ENCODE results near the gene TTC9C. TPM values are rescaled to one million over a fixed set of nuclear protein-coding genes. Genes with fewer than 3 reads are reported as not detected.

TTC9C gene, protein sequence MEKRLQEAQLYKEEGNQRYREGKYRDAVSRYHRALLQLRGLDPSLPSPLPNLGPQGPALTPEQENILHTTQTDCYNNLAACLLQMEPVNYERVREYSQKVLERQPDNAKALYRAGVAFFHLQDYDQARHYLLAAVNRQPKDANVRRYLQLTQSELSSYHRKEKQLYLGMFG
- total RNA-seq (2022; extraction: Qiagen RNA extraction; ENCODE audit: low read depth): 30.4 to 34.7 TPM (median 33.1 TPM) in 5 replicates

DNA sequence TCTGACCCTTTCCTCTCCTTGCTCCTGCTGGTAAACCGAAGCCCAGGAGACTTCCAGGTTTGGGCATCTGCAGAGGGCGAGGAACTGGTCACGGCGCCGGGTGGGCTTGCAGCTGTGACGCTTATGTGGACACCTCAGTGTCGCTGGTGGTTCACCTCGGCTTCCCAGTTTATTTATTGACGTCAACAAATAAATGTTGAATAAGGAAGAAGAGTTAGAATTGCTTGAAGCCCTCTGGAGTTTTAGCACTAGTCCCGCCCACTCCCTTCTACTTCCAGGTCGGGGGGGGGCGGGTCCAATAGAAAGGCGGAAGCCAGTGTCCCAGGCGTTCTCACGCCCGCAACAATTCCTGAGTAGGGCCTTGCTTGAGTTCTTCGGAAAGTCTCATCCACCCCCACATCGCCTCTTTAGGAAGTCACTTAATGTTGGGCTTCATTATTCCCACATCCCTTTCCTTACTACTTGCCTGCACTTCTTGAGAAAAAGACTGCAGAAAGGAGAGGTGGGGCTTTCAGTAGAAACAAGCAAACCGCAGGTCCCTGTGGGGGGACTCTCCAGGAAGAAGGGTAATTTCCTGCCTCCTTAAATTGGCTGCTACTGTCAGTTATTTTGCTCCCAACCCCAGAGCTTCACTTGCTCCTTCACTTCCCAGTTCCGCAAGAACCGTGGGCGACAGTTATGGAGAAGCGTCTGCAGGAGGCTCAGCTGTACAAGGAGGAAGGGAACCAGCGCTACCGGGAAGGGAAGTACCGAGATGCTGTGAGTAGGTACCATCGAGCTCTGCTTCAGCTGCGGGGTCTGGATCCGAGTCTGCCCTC is at the start of gene TTC9C:
TTC9C (plus strand) TSS at position 316 of the 818 bp plus-strand sequence; CDS start at position 679, 363 bp downstream.

DNA sequence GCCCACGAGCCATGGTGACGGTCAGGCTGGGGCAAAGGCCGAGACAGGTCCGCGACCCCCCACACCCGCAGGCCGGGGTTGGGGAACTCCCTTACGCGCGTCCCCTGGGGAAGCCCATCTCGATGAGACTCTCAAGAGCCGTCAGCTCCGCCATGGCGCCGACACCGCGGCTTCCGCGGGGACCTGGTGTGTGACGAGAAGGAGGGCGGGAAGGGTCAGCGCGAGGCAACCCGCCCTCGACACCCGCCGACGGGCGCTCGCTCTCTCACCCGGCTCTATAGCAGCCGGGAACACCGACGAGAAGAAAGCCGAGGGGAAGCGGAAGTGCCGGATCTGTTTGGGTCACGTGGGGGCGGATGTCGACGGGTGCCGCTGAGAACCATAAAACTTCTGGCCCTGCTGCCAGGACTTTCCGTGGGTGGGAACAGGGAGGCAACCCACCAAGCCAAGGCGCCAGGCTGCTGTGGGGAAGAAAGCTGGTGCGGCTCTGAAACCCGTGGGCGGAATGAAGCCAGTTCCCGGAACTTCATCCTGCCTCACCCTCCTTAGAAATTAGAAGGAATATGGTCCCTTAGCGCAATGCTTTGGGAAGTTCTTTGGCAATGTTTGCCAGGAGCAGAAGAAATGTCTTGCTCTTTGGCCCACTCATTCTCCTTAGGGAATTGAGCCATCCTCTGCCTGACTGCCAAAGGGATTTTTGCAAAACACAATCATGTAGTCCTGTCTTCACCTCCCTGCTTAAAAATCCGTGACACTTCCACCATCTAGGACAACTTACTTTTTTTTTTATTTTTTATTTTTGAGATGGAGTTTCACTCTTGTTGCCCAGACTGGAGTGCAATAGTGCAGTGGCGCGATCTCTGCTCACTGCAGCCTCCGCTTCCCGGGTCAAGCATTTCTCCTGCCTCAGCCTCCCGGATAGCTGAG is 49.3 kb upstream of the TTC9C start, which contains the start of gene UBXN1:
UBXN1 (minus strand) TSS at position 304 of the 927 bp plus-strand sequence; CDS start at position 154, 150 bp downstream.

DNA sequence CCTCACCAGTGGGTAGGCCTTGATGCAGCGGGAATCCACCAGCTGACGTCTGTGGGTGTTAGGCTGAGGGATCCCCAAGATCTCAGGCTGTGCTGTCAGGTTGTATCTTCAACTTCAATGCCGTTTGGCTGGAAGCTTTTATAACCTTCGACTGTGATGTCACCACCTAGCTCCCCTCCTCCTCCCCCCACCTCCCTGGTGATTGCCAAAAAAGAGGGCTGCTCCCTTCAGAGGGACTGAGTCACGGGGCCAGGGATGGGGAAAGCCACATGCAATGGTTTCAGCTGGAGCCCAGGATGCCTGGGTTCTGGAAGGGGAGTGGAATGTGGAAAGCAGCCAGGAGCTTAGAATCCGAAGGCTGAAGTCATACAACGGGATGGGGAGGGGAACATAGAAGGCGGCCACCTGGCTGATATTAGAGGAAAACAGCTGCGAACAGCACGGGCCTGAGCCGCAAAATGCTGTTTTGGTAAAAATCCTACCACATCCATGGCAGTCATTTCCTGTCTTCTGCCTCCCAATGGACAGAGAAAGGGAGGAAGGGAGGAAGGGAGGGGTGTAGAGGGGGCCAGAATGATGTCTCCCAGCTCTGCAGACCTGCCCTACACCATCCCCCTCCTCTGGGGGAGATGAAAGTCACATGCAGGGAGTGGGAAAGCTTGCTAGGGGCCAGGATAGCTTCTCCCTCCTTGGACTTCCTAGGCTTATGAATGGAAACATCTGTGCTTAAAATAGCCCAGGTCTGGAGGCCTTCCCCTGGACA is 38.7 kb upstream of the TTC9C start, which contains the start of gene LRRN4CL:
LRRN4CL (minus strand) TSS at position 110 of the 763 bp plus-strand sequence. CDS start 1,022 bp downstream, outside the sequence.

DNA sequence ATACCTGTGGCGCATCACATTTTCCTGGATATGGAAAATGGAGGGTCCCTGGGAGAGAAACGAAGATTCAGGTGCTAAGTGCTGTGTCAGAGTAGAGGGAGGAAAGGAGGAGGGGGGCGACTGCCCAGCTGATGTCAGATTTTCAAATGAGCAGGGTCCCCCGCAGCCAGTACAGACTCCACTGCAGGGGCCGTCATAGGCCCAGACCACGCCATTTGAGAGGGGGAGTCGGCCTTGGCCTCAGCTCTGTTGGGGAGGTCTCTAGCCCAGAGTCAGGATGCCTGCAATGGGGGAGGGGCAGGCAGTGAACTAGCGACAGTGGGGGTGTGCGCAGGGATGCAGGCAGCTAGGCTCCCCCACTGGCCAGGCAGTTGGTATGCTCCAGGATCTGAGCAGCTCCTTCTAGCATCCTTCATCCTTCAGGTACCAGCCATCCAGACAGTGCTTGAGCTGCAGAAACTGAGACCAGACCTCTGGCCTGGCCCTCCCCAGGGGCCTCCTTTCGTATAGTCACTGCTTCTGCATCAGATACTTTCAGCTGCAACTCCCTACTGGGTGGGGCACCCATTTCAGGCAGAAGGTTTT is 20.9 kb upstream of the TTC9C start, which contains the start of the genes BSCL2 and GNG3:
BSCL2 (minus strand) TSS at position 148 of the 585 bp plus-strand sequence. CDS start 229 bp downstream, outside the sequence.
GNG3 (plus strand) TSS at position 400 of the 585 bp plus-strand sequence. CDS start 620 bp downstream, outside the sequence.

DNA sequence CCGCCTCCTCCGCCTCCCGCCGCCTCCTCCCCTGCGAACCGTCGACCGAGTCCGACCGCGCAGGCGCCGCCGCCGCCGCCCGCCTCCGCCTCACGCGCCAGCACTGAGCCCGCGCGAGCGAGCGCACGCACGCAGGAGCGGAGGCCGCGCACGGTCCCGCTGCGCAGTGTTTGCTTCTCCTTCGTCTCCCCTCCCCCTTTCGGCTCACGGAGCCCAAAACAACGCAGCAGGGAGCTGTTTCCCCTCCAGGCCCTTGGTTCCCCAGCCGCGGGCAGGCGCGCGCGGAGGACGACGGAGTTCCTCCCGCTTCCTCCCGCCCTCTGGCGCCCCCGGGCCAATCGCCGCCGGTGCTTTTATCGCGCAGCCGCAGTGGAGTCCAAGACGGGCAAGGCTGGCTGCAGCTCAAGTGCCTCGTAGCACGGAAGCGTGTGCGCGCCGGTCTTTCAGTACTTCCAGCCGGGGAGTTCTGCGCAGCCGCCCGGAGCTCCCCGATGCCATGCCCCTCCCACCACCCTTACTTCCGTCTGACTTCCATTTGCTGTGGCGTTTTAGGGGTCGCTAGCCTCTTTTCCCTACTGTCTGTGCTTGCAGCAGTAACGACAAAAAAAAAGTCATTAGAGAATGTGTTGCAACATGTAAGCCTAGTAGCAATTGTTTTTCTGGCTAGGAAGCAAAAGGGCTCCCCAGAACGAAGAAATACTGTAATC is 968 bp upstream of the TTC9C start, which contains the start of gene HNRNPUL2:
HNRNPUL2 (minus strand) TSS at position 293 of the 707 bp plus-strand sequence. CDS start 301 bp downstream, outside the sequence.

DNA sequence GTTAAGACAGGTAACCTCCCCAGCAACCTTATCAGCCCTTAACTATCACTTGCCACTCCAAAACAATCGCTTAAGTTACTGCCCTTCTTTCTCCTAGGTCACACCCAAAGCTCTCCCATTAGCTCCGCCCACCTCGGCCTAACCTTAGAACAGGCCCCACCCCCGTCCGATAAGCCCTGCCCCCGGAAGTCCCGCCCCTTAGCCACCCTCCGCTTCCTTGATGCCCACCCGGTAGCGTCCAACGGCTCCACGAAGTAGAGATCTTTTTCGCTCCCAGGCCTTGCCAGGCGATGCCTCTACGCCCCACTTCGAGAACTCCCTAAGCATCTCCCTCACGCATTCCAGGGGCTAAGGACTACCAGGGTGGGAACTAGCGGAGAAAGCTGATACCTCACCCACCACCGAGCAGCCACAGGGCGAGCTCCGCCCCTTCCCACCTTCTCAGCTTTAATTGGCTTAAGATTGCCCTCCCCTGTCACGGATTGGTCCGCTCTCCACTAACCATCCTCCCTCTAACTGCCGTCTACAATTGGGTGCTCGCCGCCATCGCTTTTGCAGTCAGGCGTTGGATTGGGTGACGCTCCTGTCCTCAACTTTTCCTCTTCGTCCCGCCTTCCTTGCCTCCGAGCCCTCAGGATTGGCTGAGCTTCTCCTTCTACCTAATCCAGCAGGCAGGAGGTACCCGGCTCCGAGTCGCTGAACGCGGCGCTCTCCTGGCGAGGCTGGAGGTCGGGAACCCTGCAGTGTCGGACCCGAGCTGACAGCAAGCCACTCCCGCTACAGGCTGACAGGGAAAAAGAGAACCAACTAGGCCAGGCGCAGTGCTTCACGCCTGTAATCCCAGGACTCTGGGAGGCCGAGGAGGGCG is 25.7 kb downstream of the TTC9C start, which contains the start of gene ZBTB3:
ZBTB3 (minus strand) TSS at position 425 of the 868 bp plus-strand sequence. CDS start 496 bp downstream, outside the sequence.

DNA sequence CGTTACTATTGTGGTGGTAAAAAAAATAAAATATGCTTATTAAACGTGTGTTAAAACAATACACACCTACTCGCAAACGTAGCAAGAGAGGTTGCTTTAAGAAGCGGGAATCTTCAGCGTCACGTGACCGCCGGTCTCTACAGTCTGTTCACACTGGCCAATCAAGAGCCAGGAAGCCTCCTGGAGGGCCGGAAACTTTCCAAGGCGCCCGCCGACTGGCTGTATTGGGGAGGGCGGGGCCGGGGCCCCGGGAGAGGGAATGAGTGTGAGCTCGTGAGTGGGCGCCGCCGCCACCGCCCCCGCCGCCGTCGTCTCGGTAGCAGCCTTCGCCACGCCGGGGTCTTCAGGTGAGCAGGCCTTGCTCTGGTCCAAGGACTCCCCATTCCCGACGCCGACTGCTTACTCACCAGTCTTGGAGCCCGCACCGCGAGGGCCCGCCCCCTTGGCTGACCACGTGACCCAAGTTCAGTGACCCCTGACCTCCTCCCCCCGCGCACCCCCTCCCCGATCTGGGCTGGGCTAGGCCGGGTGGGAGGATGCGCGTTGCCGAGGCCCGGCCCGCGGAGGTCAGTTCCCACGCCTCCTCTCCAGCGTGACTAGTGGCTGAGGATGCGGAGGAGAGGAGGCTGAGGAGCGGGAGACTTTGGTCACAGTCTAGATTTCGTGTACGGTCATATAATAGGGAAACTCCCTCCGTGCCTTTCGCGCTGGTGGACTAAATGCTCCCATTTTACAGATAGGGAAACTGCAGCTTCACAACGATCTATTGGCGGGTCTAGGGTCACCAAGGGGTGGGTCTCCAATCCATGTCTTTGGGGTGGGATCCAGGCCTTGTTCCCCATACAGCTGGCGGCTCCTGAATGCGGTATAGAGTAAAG is 43.1 kb downstream of the TTC9C start, which contains the start of gene TAF6L:
TAF6L (plus strand) TSS at position 253 of the 878 bp plus-strand sequence. CDS start 4,388 bp downstream, outside the sequence.

DNA sequence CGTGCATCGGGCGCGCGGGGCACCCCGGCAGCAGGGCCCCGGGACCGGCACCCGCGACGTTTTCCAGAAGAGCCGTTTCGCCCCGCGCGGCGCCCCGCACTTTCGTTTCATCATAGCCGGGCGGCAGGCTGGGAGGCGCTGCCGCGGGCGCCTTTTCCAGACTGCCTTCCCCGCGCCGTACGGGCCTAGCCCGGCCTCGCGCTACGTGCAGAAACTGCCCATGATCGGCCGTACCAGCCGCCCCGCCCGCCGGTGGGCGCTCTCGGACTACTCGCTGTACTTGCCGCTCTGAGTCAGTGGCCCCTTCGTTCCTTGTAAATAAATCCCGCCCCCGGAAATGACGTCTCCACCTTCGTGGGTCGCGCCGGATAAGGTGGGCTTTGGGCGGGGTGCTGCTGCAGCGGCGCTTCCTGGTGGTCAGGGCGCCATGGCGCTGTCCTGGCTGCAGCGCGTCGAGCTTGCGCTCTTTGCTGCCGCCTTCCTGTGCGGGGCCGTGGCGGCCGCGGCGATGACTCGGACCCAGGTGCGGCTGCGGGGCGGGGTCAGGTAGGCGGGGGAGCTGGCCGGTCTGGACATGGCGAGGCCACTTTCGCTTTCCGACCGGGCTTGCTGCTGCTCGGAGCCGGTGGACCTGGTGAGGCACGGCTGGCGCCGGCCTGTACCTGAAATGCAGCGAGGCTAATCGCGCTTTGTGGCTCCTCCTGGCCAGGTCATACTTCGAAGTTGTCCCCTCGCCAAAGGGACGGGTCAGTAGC is 58.9 kb downstream of the TTC9C start, which contains the start of gene TMEM179B:
TMEM179B (plus strand) TSS at position 398 of the 755 bp plus-strand sequence; CDS start at position 428, 30 bp downstream.

Other genes starting within 250 kb of the TTC9C start
- 237 to 338 TPM (median 298 TPM) in 5 replicates for gene AHNAK, start 181.7 kb upstream of the TTC9C start, total RNA-seq (2022; extraction: Qiagen RNA extraction; ENCODE audit: low read depth)
- gene EEF1G, start 154.6 kb upstream of the TTC9C start, total RNA-seq (2022; extraction: Qiagen RNA extraction; ENCODE audit: low read depth): 1,887 to 2,053 TPM (median 2,011 TPM) in 5 replicates
- gene TUT1, start 137.0 kb upstream of the TTC9C start, total RNA-seq (2022; extraction: Qiagen RNA extraction; ENCODE audit: low read depth): 7.8 to 17.7 TPM (median 15.1 TPM) in 5 replicates
- gene MTA2, start 126.6 kb upstream of the TTC9C start, total RNA-seq (2022; extraction: Qiagen RNA extraction; ENCODE audit: low read depth): 77.4 to 91.6 TPM (median 86.2 TPM) in 5 replicates
- 13.5 to 30.1 TPM (median 26.2 TPM) in 5 replicates for gene EML3, start 115.7 kb upstream of the TTC9C start, total RNA-seq (2022; extraction: Qiagen RNA extraction; ENCODE audit: low read depth)
- 3.5 to 4.8 TPM (median 4.4 TPM) in 5 replicates for gene ROM1, start 115.2 kb upstream of the TTC9C start, total RNA-seq (2022; extraction: Qiagen RNA extraction; ENCODE audit: low read depth)
- 30.1 to 56.7 TPM (median 52.1 TPM) in 5 replicates for gene B3GAT3, start 106.5 kb upstream of the TTC9C start, total RNA-seq (2022; extraction: Qiagen RNA extraction; ENCODE audit: low read depth)
- 200 to 293 TPM (median 267 TPM) in 5 replicates for gene GANAB, start 81.9 kb upstream of the TTC9C start, total RNA-seq (2022; extraction: Qiagen RNA extraction; ENCODE audit: low read depth)
- gene INTS5, start 75.2 kb upstream of the TTC9C start, total RNA-seq (2022; extraction: Qiagen RNA extraction; ENCODE audit: low read depth): 12.9 to 22.4 TPM (median 21.3 TPM) in 5 replicates
- 124 to 164 TPM (median 134 TPM) in 5 replicates for gene C11orf98, start 63.3 kb upstream of the TTC9C start, total RNA-seq (2022; extraction: Qiagen RNA extraction; ENCODE audit: low read depth)
- 5.8 to 16.2 TPM (median 12.6 TPM) in 5 replicates for gene CSKMT, start 63.2 kb upstream of the TTC9C start, total RNA-seq (2022; extraction: Qiagen RNA extraction; ENCODE audit: low read depth)
- 25.4 to 39.4 TPM (median 34.5 TPM) in 5 replicates for gene UQCC3, start 56.8 kb upstream of the TTC9C start, total RNA-seq (2022; extraction: Qiagen RNA extraction; ENCODE audit: low read depth)
- 4.8 to 5.3 TPM (median 5.0 TPM) in 5 replicates for gene LBHD1, start 56.2 kb upstream of the TTC9C start, total RNA-seq (2022; extraction: Qiagen RNA extraction; ENCODE audit: low read depth)
- gene UBXN1, start 49.4 kb upstream of the TTC9C start, total RNA-seq (2022; extraction: Qiagen RNA extraction; ENCODE audit: low read depth): 89.4 to 131 TPM (median 123 TPM) in 5 replicates
- gene LRRN4CL, start 39.0 kb upstream of the TTC9C start, total RNA-seq (2022; extraction: Qiagen RNA extraction; ENCODE audit: low read depth): 0.09 to 0.25 TPM (median 0.14 TPM) in 3 of 5 replicates, not detected in the others
- gene BSCL2, start 21.1 kb upstream of the TTC9C start, total RNA-seq (2022; extraction: Qiagen RNA extraction; ENCODE audit: low read depth): 49.0 to 86.5 TPM (median 71.5 TPM) in 5 replicates
- gene GNG3, start 20.8 kb upstream of the TTC9C start, total RNA-seq (2022; extraction: Qiagen RNA extraction; ENCODE audit: low read depth): not detected in 5 replicates
- gene HNRNPUL2, start 1.0 kb upstream of the TTC9C start, total RNA-seq (2022; extraction: Qiagen RNA extraction; ENCODE audit: low read depth): 40.2 to 45.6 TPM (median 42.8 TPM) in 5 replicates
- 1.1 to 1.8 TPM (median 1.6 TPM) in 5 replicates for gene ZBTB3, start 25.7 kb downstream of the TTC9C start, total RNA-seq (2022; extraction: Qiagen RNA extraction; ENCODE audit: low read depth)
- gene POLR2G, start 33.1 kb downstream of the TTC9C start, total RNA-seq (2022; extraction: Qiagen RNA extraction; ENCODE audit: low read depth): 170 to 201 TPM (median 175 TPM) in 5 replicates
- 11.3 to 18.0 TPM (median 15.4 TPM) in 5 replicates for gene TAF6L, start 42.9 kb downstream of the TTC9C start, total RNA-seq (2022; extraction: Qiagen RNA extraction; ENCODE audit: low read depth)
- gene TMEM179B, start 58.9 kb downstream of the TTC9C start, total RNA-seq (2022; extraction: Qiagen RNA extraction; ENCODE audit: low read depth): 53.3 to 97.0 TPM (median 86.6 TPM) in 5 replicates
- 16.2 to 32.5 TPM (median 26.9 TPM) in 5 replicates for gene TMEM223, start 63.5 kb downstream of the TTC9C start, total RNA-seq (2022; extraction: Qiagen RNA extraction; ENCODE audit: low read depth)
- 39.8 to 58.2 TPM (median 53.4 TPM) in 5 replicates for gene NXF1, start 77.0 kb downstream of the TTC9C start, total RNA-seq (2022; extraction: Qiagen RNA extraction; ENCODE audit: low read depth)
- 19.1 to 25.0 TPM (median 24.7 TPM) in 5 replicates for gene STX5, start 103.6 kb downstream of the TTC9C start, total RNA-seq (2022; extraction: Qiagen RNA extraction; ENCODE audit: low read depth)
- gene TEX54, start 104.4 kb downstream of the TTC9C start, total RNA-seq (2022; extraction: Qiagen RNA extraction; ENCODE audit: low read depth): not detected in 5 replicates
- gene WDR74, start 111.1 kb downstream of the TTC9C start, total RNA-seq (2022; extraction: Qiagen RNA extraction; ENCODE audit: low read depth): 61.5 to 84.6 TPM (median 81.8 TPM) in 5 replicates
- 846 to 1,034 TPM (median 998 TPM) in 5 replicates for gene SLC3A2, start 152.4 kb downstream of the TTC9C start, total RNA-seq (2022; extraction: Qiagen RNA extraction; ENCODE audit: low read depth)
- gene CHRM1, start 192.9 kb downstream of the TTC9C start, total RNA-seq (2022; extraction: Qiagen RNA extraction; ENCODE audit: low read depth): 0.05 TPM in 1 of 5 replicates, not detected in the others